NCI-H2107 (cell line): Measurements from ENCODE around the gene BBS9.
A peak's percentile ranks its signal among the peaks of the same experiment; 100 is the strongest.
"Not testable (repeated sequence)": the region's sequence is repeated elsewhere in the genome, so short reads cannot be mapped to it uniquely, and the experiment has no call there.

ENCODE experiments used
- DNase-seq: peaks from one replicate; lab custom pipeline; 2025; lab: John Stamatoyannopoulos, UW

Gene BBS9

GRCh38 chr7:33128990-33129805 lies at the start of gene BBS9:
Gene BBS9 (plus strand): TSS chr7:33129564. CDS start chr7:33146253, 16,689 bp downstream.
- DNase-seq, result peak; percentile 91

GRCh38 chr7:33079763-33080690 lies 49.3 kb upstream of the BBS9 start:
- DNase-seq, result no peak

GRCh38 chr7:33087356-33087755 lies 42.0 kb upstream of the BBS9 start:
- DNase-seq, result no peak

- no peak for DNase-seq
Observed at GRCh38 chr7:33087858-33088257, 41.5 kb upstream of the BBS9 start.

- no peak for DNase-seq
Observed at GRCh38 chr7:33089142-33089541, 40.2 kb upstream of the BBS9 start.

- DNase-seq, result no peak
Observed at GRCh38 chr7:33091111-33091531, 38.2 kb upstream of the BBS9 start.

- no peak for DNase-seq
Observed at GRCh38 chr7:33091641-33092191, 37.6 kb upstream of the BBS9 start.

- DNase-seq, result no peak
Observed at GRCh38 chr7:33093266-33093665, 36.1 kb upstream of the BBS9 start.

- not testable (repeated sequence) for DNase-seq
Observed at GRCh38 chr7:33094745-33095275, 34.6 kb upstream of the BBS9 start.

GRCh38 chr7:33099154-33099940 lies 30.0 kb upstream of the BBS9 start:
- DNase-seq, result no peak

- no peak for DNase-seq
Observed at GRCh38 chr7:33100770-33101169, 28.6 kb upstream of the BBS9 start.

GRCh38 chr7:33101906-33102305 lies 27.5 kb upstream of the BBS9 start:
- DNase-seq, result no peak

- no peak for DNase-seq
Observed at GRCh38 chr7:33107136-33108066, 22.0 kb upstream of the BBS9 start.

GRCh38 chr7:33108554-33109004 lies 20.8 kb upstream of the BBS9 start:
- no peak for DNase-seq

- DNase-seq, result peak; percentile 70
Observed at GRCh38 chr7:33109005-33109757, 20.2 kb upstream of the BBS9 start, which contains the start of gene RP9. Gene RP9 (minus strand): TSS chr7:33109404. CDS start chr7:33109372, 32 bp downstream.

- DNase-seq, result no peak
Observed at GRCh38 chr7:33109758-33110238, 19.6 kb upstream of the BBS9 start.

- DNase-seq, result no peak
Observed at GRCh38 chr7:33111614-33112013, 17.8 kb upstream of the BBS9 start.

- no peak for DNase-seq
Observed at GRCh38 chr7:33114976-33115375, 14.4 kb upstream of the BBS9 start.

- no peak for DNase-seq
Observed at GRCh38 chr7:33118383-33118782, 11.0 kb upstream of the BBS9 start.
